HepG2 (cell line): ENCODE measurements around the gene TACO1. TPM values are rescaled to one million over a fixed set of nuclear protein-coding genes. Genes with fewer than 3 reads are reported as not detected.

Experiments
- CBX2 ChIP-seq, 2 experiments: fragments of 200-600 bp in 1 of 2; sonication (generic); formaldehyde crosslinking in 1 of 2; IDR thresholded peaks; 2 replicates each; pipeline versions ENCODE4 v1.7.0 to v1.8.1; 2018 to 2022; ENCODE audit warnings: low read depth in 2 of 2, low read length in 1 of 2, mild to moderate bottlenecking in 1 of 2, missing genetic modification reagents in 1 of 2
- CHD2 ChIP-seq: IDR thresholded peaks from 2 replicates; pipeline ENCODE4 v1.6.1; 2011; ENCODE audit warnings: low read depth, low read length, improper control_type of control experiment
- FOXA3 ChIP-seq: IDR thresholded peaks from 2 replicates; pipeline ENCODE4 v1.6.1; 2016; ENCODE audit warnings: missing genetic modification reagents, missing compliant biosample characterization
- KLF12 ChIP-seq: sonication (generic); formaldehyde crosslinking; IDR thresholded peaks from 2 replicates; pipeline ENCODE4 v1.4.0; 2020; ENCODE audit warnings: missing genetic modification reagents, borderline replicate concordance
- PHF5A ChIP-seq: IDR thresholded peaks from one replicate; pipeline ENCODE4 v1.6.1; 2018; ENCODE audit warnings: low read depth, missing genetic modification reagents; ENCODE audit not compliant: unreplicated experiment
- PITX1 ChIP-seq: sonication (generic); formaldehyde crosslinking; IDR thresholded peaks from 2 replicates; pipeline ENCODE4 v1.5.1; 2020; ENCODE audit warnings: mild to moderate bottlenecking, missing genetic modification reagents
- POLR2A ChIP-seq, 2 experiments: IDR thresholded peaks; 2 replicates each; pipeline ENCODE4 v1.6.1; 2011; ENCODE audit warnings: low read depth in 2 of 2, low read length in 2 of 2, mild to moderate bottlenecking in 1 of 2, moderate library complexity in 1 of 2; ENCODE audit not compliant: insufficient read depth in 1 of 2
- RARA ChIP-seq: IDR thresholded peaks from 2 replicates; pipeline ENCODE4 v1.6.1; 2016; ENCODE audit warnings: missing genetic modification reagents, missing compliant biosample characterization
- RFX5 ChIP-seq: IDR thresholded peaks from 2 replicates; pipeline ENCODE4 v1.6.1; 2011; ENCODE audit warnings: low read depth, low read length, improper control_type of control experiment
- SMYD3 ChIP-seq: sonication (generic); formaldehyde crosslinking; IDR thresholded peaks from 2 replicates; pipeline ENCODE4 v1.8.1; 2023; ENCODE audit warnings: mild to moderate bottlenecking, missing genetic modification reagents
- TARDBP ChIP-seq: sonication (generic); formaldehyde crosslinking; IDR thresholded peaks from 2 replicates; pipeline ENCODE4 v1.8.0; 2022; ENCODE audit warnings: mild to moderate bottlenecking, missing genetic modification reagents
- ZBTB7A ChIP-seq: sonication (generic); formaldehyde crosslinking; IDR thresholded peaks from 2 replicates; pipeline ENCODE4 v1.8.0; 2022; ENCODE audit warnings: mild to moderate bottlenecking, missing genetic modification reagents
- ZC3H13 ChIP-seq: sonication (generic); formaldehyde crosslinking; IDR thresholded peaks from 2 replicates; pipeline ENCODE4 v1.8.1; 2023; ENCODE audit warnings: mild to moderate bottlenecking, missing genetic modification reagents, moderate library complexity
- ZNF12 ChIP-seq: sonication (generic); formaldehyde crosslinking; IDR thresholded peaks from 2 replicates; pipeline ENCODE4 v1.5.0; 2020; ENCODE audit warnings: missing genetic modification reagents
- ZNF124 ChIP-seq: sonication (generic); formaldehyde crosslinking; IDR thresholded peaks from 2 replicates; pipeline ENCODE4 v1.4.0; 2020; ENCODE audit warnings: missing genetic modification reagents
- ZNF160 ChIP-seq: sonication (generic); formaldehyde crosslinking; IDR thresholded peaks from 2 replicates; pipeline ENCODE4 v1.8.0; 2022; ENCODE audit warnings: mild to moderate bottlenecking, inconsistent platforms, missing genetic modification reagents
- ZNF550 ChIP-seq: sonication (generic); formaldehyde crosslinking; IDR thresholded peaks from 2 replicates; pipeline ENCODE4 v1.4.0; 2020; ENCODE audit warnings: mild to moderate bottlenecking, missing genetic modification reagents, borderline replicate concordance
- ZNF780A ChIP-seq: sonication (generic); formaldehyde crosslinking; IDR thresholded peaks from 2 replicates; pipeline ENCODE4 v1.8.0; 2022; ENCODE audit warnings: mild to moderate bottlenecking, missing genetic modification reagents, moderate library complexity
- ZSCAN31 ChIP-seq: sonication (generic); formaldehyde crosslinking; IDR thresholded peaks from 2 replicates; pipeline ENCODE4 v1.5.0; 2020; ENCODE audit warnings: low read depth, mild to moderate bottlenecking, missing genetic modification reagents
- polyA plus RNA-seq, 8 experiments: library from polyadenylated mRNA; depleted of rRNA in 3 of 8; stranded (reverse) in 7 of 8; unstranded in 1 of 8; fragments of >200 nt; fragmentation: Illumina TruSeq in 4 of 8; extraction: Trizol in 4 of 8; gene quantifications; 2 replicates each; pipeline versions ENCODE4 v1.2.1 to v1.2.3, GENCODE V29; 2011 to 2016; ENCODE audit warnings: low read depth in 4 of 8, missing spikeins in 1 of 8, mixed read lengths in 1 of 8; ENCODE audit not compliant: insufficient read depth in 1 of 8
- total RNA-seq, 5 experiments: library from RNA; depleted of rRNA; stranded (reverse); fragments of >200 nt; fragmentation: Illumina TruSeq; extraction: Trizol; gene quantifications; 2 replicates each; pipeline ENCODE4 v1.2.3, GENCODE V29; 2016; ENCODE audit warnings: low read depth in 1 of 5
- TF ChIP-seq, protein P1 (sequence below): sonication (generic); formaldehyde crosslinking; IDR thresholded peaks from 2 replicates; pipeline ENCODE4 v1.5.0; 2020; ENCODE audit warnings: mild to moderate bottlenecking, missing genetic modification reagents, borderline replicate concordance
- TF ChIP-seq, protein P2 (sequence below): IDR thresholded peaks from 2 replicates; pipeline ENCODE4 v1.6.1; 2012; ENCODE audit warnings: low read depth, low read length, improper control_type of control experiment

Gene TACO1
- total and polyA plus RNA-seq, 2 of the 13 experiments (the other 11 are each of a cell fraction or from before 2014, with no cell fraction given): 34.7 to 53.6 TPM

DNA sequence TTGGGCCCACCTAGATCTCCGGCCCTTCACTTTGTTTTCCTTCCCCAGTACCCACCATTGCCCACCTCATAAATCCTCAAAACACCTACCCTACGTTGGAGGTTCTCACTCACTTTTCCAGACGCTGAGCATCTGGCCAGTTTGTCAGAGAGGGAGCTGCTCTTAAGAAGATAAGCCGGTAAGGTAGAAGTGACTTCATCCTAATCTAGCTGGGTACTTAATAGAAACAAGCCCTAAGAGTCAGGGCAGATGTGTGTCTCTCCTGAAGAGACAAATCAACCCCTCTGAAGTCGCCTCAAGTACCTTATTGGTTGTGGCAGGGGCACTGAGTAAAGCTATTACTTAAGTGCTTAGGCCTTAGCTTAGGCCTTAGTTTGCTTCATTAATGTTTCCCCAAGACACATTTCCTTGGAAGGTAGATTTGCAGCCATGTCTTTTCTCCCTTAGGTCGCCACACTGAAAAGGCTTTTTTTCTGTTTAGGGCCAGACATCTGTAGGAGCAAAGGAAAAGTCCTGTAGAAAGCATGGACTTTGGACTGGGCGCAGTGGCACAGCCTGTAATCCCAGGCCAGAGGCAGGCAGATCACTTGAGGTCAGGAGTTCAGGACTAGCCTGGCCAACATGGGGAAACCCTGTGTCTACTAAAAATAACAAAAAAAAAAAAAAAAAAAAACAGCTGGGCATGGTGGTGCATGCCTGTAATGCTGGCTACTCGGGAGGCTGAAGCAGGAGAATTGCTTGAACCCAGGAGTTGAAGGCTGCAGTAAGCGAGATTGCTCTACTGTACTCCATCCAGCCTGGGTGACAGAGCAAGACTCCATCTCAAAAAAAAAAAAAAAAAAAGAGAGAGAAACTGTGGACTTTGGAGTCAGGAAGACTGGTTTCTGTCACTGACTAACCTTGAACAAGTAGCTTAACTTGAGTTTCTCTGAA lies 1.0 kb downstream of the TACO1 start (continued):
- TF ChIP-seq, protein P1, sequence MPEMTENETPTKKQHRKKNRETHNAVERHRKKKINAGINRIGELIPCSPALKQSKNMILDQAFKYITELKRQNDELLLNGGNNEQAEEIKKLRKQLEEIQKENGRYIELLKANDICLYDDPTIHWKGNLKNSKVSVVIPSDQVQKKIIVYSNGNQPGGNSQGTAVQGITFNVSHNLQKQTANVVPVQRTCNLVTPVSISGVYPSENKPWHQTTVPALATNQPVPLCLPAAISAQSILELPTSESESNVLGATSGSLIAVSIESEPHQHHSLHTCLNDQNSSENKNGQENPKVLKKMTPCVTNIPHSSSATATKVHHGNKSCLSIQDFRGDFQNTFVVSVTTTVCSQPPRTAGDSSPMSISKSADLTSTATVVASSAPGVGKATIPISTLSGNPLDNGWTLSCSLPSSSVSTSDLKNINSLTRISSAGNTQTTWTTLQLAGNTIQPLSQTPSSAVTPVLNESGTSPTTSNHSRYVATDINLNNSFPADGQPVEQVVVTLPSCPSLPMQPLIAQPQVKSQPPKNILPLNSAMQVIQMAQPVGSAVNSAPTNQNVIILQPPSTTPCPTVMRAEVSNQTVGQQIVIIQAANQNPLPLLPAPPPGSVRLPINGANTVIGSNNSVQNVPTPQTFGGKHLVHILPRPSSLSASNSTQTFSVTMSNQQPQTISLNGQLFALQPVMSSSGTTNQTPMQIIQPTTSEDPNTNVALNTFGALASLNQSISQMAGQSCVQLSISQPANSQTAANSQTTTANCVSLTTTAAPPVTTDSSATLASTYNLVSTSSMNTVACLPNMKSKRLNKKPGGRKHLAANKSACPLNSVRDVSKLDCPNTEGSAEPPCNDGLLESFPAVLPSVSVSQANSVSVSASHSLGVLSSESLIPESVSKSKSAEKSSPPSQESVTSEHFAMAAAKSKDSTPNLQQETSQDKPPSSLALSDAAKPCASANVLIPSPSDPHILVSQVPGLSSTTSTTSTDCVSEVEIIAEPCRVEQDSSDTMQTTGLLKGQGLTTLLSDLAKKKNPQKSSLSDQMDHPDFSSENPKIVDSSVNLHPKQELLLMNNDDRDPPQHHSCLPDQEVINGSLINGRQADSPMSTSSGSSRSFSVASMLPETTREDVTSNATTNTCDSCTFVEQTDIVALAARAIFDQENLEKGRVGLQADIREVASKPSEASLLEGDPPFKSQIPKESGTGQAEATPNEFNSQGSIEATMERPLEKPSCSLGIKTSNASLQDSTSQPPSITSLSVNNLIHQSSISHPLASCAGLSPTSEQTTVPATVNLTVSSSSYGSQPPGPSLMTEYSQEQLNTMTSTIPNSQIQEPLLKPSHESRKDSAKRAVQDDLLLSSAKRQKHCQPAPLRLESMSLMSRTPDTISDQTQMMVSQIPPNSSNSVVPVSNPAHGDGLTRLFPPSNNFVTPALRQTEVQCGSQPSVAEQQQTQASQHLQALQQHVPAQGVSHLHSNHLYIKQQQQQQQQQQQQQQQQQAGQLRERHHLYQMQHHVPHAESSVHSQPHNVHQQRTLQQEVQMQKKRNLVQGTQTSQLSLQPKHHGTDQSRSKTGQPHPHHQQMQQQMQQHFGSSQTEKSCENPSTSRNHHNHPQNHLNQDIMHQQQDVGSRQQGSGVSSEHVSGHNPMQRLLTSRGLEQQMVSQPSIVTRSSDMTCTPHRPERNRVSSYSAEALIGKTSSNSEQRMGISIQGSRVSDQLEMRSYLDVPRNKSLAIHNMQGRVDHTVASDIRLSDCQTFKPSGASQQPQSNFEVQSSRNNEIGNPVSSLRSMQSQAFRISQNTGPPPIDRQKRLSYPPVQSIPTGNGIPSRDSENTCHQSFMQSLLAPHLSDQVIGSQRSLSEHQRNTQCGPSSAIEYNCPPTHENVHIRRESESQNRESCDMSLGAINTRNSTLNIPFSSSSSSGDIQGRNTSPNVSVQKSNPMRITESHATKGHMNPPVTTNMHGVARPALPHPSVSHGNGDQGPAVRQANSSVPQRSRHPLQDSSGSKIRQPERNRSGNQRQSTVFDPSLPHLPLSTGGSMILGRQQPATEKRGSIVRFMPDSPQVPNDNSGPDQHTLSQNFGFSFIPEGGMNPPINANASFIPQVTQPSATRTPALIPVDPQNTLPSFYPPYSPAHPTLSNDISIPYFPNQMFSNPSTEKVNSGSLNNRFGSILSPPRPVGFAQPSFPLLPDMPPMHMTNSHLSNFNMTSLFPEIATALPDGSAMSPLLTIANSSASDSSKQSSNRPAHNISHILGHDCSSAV (CRISPR knock-in tag): no peak
- TF ChIP-seq KLF12 (CRISPR knock-in tag) (no peak), RFX5 (no peak), ZNF12 (no peak), POLR2A (IDR thresholded peaks at IDR 0.05; ENCODE audit: insufficient read depth in 1 of 2, low read depth in 2 of 2, low read length in 2 of 2) (peak in 1 of 2 experiments; percentile 21; a peak in 1 of 4 replicates), CHD2 (no peak), TARDBP (peak; percentile 54; the same call in 1 of the 2 replicates), ZSCAN31 (no peak), FOXA3 (CRISPR knock-in tag) (no peak), PITX1 (CRISPR knock-in tag) (peak; percentile 79; the same call in 1 of the 2 replicates), SMYD3 (0 out of 2 replicates have a peak, but pooled peaks have one; percentile 32), ZBTB7A (CRISPR knock-in tag) (no peak), RARA (CRISPR knock-in tag) (peak; percentile 81), ZC3H13 (CRISPR knock-in tag) (no peak), CBX2 (IDR thresholded peaks at IDR 0.05; ENCODE audit: low read depth, low read length) (no peak), CBX2 (CRISPR knock-in tag; IDR thresholded peaks at IDR 0.05; ENCODE audit: low read depth) (no peak), ZNF550 (CRISPR knock-in tag) (no peak), ZNF124 (0 out of 2 replicates have a peak, but pooled peaks have one; percentile 21), PHF5A (CRISPR knock-in tag) (no peak), ZNF160 (no peak), ZNF780A (CRISPR knock-in tag) (no peak)
- TF ChIP-seq, protein P2, sequence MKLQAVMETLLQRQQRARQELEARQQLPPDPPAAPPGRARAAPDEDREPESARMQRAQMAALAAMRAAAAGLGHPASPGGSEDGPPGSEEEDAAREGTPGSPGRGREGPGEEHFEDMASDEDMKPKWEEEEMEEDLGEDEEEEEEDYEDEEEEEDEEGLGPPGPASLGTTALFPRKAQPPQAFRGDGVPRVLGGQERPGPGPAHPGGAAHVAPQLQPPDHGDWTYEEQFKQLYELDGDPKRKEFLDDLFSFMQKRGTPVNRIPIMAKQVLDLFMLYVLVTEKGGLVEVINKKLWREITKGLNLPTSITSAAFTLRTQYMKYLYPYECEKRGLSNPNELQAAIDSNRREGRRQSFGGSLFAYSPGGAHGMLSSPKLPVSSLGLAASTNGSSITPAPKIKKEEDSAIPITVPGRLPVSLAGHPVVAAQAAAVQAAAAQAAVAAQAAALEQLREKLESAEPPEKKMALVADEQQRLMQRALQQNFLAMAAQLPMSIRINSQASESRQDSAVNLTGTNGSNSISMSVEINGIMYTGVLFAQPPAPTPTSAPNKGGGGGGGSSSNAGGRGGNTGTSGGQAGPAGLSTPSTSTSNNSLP: no peak
